GM18861 (cell line): ENCODE measurements around the gene PEX5L.
A peak's percentile ranks its signal among the peaks of the same experiment; 100 is the strongest.

Experiments
- ATAC-seq: cut with Tn5 transposase; IDR thresholded peaks from one replicate; pipeline ENCODE4 v1.9.1; 2021; ENCODE audit not compliant: unreplicated experiment

The PEX5L gene

DNA sequence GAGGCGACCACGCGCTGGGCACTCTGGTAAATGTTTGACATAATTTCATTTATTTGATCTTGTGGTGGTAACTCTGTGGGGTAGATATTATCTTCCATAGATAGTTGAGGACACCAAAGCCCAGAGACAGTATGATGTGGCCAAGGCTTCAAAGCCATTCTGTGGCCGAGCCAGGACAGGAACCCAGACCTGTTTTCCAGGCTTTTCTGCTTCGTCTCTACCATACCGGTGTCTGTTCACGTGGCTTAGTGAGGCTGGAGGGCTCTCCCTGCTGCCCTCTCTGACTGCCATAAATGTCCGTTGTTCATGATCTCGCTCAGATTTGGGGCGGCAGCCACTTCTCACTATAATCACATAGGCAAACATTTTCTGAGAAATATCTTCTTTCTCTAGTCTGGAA is 134.7 kb downstream of the PEX5L start:
- no peak for ATAC-seq

DNA sequence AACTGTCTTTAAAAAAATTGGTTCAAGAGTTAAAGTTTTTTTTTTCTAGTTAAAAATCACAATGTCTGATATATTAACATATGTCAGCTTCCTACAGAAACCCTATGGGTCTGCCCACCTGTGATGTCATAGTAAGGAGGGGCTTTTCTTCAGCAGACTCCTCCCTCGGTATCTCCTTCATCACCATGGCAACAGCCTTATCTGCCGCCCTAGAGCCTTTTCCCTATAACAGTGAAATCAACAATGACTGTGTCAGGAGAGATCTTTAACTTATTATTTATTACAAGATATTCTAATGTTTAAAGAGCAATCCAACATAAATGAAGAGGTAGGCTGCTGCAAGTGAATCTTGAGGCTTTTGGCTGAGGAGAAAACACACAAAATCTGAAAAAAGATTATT is 138.7 kb downstream of the PEX5L start:
- peak; percentile 70 for ATAC-seq

DNA sequence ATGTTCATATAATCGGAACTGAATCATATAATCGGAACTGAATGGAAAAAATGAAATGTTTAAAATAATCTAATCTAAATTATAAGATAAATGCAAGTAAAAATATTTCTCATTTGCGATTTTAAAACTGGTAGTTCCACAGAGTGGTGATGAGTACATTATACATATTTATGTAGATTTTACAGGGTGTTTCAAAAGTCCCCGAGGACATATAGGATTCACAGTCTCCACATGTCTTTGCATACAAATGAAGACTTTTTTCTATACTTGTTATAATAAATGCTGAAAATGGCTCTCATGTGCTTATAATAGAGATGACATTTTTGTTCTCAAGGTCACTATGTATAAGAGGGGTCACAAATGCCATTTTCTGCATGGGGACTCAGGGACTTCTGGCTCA is 139.5 kb downstream of the PEX5L start:
- no peak for ATAC-seq

DNA sequence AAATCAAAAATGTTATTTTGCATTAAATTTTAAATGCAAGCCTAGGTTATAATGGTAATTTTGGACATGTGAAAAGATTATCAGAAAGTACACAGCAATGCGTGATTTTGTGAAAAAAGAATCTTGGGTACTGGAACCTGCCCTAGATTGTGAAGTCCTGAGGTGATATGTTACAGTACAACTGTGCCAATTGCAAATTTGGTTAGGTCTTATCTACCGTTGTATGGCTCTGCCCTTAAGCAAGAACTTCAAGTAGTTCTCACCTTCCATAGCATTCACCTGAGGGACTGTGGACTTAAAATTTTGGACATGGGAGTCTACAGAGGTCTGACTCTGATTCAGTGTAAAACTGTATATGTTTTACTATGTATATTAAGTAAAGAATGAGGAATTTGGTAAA is 140.2 kb downstream of the PEX5L start:
- ATAC-seq, result no peak

DNA sequence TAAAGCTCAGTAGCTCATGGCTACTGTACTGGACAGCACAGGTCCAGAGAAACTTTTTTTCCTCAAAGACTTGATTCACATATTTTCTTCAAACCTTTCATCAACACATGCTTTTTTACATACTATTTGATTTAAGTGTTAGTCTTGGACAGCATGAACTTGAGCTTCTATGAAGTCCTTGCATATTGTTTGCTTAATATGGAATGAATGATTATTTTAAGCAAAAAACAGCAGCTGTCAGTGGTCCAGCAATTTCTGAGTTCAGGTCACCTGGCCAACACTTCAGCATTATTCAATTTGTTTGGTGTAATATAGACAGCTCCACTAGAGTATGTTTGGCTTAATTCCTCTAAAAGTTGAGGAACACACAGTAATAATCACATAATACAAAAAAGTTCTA is 141.4 kb downstream of the PEX5L start:
- ATAC-seq, result no peak

DNA sequence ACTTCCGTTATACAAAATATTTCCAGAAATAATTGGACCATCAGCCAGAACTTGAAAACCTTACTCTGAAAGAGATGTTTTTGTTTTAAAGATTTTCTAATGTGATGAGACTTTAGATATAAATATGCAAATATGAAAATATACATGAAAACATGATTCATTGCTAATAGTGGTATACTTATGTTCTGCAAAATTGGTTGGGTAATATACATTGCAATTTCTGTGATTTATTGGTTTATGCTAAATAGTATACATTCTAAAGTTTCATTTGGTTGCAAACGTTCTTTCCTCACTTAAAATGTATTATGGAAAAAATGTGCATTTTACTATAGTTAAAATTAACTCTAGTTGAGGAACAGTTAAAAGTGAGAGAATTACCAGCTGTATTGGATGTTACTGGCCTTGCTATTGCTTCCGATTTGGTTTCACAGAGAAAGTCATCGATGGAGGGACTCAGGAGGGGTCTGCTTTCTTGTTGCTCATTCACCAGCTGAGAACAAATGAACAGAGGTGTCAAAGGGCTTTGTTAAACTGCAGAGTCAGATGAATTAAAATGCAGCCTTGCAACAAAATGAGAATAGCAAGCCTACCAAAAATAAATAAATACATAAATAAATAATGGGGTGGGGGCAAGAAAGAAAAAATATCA is 149.3 kb downstream of the PEX5L start:
- ATAC-seq, result no peak

DNA sequence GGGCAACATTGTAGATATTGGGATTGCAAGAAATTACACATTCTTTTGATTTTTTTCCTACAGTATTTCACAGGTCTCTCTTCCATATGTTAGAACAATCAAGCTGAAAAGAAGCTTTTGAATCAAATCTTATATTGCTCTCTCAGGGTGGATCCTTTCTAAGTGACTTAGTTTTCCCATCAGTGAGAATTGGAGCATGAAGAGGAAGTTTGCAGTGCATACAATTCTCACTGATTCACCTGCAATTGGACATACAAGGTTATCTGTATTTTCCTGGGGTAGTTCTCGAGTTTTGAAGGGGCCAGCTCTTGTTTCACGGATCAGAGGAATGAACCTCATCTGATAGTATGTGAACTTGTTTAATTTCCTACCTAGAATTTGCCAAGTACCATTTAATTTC is 150.8 kb downstream of the PEX5L start:
- ATAC-seq, result no peak

DNA sequence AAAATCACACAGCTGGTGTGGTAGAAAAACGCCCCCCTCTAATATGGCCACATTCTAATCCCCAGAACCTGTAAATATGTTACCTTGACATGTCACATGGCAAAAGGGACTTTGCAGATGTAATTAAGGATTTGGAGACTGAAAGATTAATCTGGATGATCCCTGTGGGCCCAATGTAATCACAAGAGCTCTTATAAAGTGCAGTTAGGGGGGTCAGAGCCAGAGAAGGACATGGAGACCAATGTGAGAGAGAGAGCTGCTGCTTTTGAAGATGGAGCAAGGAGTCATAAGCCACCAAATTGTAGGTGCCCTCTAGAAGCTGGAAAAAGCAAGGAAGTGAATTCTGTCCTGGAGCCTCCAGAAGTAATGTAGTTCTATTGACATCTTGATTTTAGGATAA is 152.6 kb downstream of the PEX5L start:
- ATAC-seq, result no peak

DNA sequence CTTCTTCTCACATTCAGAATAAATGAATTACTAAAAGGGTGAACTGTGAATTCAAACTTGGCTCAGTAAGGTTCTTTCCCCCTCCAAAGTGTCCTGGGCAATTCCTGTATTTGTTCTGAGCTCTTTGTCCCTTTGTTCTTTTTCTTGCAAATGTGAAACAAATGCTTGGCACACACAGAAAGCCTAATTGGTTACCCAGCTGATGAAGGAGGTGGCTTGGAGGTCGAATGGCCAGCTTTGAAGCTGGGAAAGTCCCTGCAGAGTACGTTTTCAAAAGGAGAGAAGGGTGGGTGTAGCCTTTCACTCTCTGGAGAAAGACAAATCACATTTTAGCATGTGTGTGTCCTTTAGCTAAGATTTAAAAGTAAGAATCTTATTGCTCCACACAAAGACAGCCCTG is 154.4 kb downstream of the PEX5L start:
- ATAC-seq, result peak; percentile 87

DNA sequence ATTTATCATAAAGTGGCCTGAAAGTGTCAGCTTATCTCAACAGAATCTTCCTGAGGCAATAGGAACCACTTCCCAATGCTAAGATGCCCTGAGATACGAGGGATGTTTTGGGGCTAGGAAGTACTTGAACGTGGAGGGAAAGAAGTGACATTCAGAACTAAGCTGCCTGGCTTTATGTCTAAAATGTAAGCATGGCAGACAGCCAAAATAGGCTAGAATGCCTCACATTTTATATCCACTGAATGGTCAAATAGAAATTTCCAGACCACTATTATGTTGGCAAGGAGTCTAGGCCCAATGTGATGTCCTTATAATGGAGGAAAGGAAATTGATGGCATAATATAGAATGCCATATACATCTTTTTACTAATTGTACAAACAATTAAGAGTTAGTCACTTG is 154.9 kb downstream of the PEX5L start:
- ATAC-seq, result no peak

DNA sequence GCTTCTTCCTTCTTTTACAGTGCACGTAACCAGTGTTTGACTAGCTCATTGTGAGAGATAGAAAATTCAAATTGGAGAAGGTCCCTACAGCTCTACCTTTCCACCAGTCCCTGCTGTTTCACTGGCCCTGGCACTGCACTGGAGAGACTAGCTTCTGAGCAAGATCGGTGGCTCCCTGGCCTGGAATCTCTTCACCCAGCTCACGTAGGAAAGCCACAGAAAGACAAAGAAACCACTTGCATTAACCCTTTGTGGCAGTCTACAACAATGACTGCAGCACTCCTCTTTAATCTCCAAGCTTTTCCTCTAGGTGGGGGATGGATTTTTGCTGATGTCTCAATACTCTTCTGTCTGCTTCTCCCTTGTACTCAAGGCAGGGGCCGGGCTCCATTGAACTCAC is 155.9 kb downstream of the PEX5L start:
- no peak for ATAC-seq

DNA sequence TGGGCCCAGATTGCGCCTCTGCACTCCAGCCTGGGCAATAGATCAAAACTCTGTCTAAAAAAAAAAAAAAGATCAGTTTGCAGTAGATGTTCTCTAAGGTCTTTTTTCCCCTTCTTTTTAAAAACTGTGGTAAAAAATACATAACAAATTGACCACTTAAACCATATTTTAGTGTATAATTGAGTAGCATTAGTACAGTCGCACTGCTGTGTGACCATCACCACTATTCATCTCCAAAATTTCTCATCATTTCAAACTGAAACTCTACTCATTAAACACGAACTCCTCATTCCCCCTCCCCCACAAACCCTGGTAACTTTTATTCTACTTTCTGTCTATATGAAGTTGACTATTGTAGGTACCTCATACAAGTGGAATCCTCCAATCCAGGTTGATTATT is 160.3 kb downstream of the PEX5L start:
- ATAC-seq, result no peak

DNA sequence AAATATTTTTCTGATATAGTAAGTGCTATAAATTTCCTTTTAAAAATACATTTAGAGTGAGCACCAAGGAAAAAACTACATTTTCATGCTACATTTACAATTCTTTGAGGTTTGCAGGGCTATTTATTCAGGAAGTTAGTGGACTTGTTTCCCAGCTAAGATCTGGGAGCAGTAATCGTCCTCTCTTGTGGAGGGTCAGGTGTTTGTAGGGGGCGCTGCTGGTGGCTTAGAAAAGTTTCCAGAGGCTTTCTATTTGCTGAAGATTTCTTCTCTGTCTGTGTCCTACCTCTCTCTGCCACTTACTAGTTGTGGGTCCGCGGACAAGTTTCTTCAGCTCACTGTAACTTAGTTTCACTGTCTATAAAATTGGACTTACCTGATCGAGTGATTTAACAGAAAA is 163.9 kb downstream of the PEX5L start:
- no peak for ATAC-seq

DNA sequence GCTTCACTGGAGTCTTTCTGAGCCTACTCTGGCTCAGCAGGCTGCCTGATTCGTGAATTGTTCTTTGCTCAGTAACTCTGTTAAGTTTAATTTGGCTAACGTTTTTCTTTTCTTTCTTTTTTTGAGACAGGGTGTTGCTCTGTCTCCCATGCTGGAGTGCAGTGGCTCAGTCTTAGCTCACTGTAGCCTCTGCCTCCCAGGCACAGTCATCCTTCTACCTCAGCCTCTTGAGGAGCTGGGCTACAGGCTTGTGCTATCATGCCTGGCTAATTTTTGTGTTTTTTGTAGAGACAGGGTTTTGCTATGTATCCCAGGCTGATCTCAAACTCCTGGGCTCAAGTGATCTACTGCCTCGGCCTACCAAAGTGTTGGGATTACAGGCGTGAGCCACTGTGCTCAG is 165.0 kb downstream of the PEX5L start:
- no peak for ATAC-seq

DNA sequence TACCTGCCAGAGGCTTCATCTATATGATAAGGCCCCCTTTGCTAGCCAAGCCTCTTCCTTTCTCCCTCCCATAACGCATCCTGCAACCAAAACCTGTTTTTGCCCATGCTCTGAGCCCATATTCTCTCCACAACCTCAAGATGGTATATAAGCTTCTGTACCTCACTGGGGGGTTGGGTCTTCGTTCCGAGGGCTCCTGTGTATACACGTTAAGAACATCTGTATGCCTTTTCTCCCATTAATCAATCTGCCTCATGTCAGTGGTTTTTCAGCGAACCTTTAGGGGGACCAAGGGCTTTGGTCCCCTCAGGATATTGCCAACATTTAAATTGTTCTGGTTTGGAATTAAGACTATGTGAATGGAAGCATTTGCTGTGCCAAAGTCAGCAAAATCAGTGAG is 168.0 kb downstream of the PEX5L start:
- ATAC-seq, result no peak

DNA sequence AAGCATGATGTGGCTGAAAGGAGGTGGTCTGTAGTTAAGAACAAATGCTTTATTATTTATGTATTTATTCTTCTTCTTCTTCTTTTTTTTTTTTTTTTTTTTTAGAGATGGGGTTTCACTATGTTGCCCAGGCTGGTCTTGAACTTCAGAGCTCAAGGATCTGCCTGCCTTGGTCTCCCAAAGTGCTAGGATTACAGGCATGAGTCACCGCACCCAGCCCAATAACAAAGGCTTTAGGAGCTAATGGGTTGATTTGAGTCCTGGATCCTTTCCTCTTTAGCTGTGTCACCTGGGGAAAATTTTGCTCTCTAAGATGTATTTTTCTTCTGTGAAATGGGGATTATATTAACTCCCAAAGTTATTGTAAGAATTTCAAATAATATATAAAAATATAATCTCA is 168.8 kb downstream of the PEX5L start:
- ATAC-seq, result no peak

DNA sequence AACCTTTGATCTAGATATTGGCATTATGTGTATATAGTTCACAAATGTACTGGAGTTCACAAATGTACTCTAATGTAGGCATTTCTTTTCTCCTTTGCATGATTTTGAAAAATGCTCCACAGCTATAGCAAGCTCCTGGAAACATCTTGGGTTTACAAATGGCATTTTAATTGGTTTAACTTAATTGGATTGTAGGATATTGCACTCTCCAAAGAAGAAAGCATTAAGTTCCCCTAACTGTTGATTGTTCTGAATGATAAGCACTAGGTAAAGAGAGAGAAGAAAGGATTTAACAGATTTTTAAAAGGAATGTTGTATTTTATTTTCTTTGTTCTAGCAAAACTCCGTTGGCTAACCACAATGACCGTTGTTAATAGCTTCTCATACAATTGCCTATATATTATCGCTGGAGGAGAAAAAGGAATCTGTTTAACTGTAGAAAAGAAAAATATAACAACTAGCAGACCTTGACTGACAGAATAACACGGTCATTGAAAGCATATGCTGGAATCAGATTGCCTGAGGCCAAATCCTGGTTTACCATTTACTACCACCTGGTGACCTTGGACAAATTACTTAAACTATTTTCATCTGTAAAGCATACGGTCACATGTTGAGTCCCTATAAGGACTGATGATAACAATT is 170.8 kb downstream of the PEX5L start:
- ATAC-seq, result no peak

DNA sequence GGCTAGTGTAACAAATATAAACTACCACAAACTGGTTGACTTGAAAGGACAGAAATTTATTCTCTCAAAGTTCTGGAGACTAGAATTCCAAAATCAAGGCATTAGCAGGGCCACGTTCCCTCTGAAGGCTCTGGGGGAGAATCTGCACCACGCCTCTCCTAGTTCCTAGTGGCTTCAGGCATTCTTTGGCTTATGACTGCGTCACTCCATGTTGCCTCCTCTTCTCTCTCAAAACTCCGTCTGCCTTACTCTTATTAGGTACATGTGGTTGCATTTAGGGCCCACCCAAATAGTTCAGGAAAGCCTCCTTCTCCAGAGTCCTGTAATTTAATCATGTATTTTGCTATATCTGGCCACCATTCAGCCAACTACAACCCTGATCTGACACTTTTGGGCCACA is 174.8 kb downstream of the PEX5L start:
- no peak for ATAC-seq

DNA sequence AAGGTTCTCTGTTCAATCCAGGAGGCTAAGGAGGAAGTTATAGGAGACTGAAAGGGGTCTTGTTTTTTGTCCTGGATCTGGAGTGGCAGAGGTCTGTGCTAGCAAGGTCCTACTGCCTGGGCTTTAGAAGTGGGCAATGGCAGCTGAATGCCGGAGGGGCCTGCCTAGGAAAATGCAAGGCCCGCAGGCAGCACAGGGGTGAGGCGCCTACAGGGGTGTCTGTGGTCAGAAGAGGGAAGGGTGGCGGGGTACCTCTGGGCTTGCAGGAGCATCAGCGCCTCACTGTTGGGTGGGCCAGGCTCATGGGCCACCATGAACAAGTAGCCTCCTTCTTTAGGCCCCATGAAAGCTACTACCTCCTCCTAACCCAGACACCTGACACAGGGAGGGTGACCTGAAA is 175.4 kb downstream of the PEX5L start:
- no peak for ATAC-seq

DNA sequence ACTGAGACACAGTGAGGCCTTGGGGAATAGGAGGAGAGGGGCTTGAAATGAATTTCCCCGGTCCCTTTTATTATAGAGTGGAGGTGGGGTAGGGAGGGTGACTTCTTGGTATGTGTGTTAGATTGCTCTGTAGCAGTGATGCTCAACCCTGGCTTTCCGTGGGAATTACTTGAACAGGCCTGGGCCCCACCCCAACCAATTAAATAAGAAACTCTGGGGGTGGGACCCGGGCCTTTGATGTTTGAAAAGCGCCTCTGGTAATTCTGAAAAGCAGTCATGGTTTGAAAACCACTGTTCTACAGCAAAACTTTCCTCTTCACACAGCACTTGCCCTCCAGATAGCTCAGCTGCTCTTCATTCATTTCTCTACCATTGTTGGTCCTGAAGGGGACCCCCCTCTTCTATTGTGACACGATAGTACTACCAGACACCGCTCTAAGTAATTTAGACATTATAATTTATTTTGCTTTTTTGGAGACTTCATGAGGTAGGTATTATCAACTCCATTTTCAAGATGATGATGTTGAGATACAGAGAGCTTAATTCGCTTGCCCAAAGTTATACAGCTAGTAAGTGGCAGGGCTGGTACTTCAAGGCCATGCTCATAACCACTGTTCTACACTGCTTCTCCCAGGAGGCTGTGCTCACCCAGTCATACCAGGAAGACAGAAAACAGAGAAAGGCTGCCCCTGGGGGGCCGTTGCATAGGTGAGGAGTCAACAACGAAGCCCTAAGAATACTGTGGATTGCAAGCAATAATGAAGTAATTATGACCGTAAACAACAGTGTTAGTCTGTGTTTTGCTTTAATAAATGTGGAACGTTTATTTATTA is 176.2 kb downstream of the PEX5L start:
- no peak for ATAC-seq

DNA sequence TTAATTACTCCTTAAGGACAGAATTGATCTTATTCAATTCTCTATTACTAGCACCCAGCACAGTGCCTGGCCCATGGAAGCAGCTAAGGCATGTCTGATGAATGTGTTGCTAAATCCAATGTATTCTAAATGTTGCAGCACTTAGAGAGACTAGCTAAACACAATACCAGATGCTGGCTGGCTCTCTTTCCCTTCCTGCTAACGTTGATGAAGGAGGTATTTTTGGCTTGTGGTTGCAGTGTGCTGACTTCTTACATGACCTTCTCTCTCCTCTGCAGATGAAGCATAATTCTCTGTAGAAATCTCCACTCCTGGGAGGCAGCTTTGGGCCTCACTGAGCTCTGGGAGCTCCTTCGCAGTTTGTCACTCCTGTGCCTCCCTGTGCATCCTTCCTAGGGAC is 183.6 kb downstream of the PEX5L start:
- ATAC-seq, result peak; percentile 57

DNA sequence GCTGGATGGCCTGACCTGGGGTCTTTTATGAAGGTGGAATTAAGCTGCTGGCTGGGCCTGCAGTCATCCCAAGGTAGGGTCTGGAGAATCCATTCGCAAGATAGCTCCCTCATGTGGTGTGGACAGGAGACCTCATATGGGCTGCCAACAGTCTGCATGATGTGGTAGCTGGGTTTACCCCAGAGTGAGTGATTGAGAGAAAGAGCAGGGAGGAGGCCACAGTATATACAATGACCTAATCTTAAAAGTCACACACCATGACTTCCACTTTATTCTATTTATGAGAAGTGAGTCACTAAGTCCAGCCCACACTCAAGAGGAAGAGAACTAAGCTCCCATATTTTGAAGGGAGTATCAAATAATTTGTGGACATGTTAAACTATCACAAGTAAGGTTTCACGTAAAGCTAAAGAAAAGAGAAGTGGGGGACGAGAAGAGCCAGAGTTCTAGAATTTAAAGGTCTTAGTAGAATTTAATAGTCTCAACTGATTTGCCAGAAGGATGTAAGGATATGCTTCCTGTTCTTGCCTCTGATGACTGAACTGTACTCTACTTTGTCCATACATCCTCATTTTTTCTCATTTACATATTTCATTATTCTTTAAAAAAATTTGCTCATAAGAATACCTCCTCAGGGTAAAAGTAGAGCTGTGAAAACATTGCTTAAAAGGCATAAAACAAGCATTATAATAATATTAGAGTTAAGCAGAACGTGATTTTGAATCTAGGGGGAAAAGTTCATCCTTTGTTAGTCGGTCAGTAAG is 184.4 kb downstream of the PEX5L start:
- ATAC-seq, result peak; percentile 86
